GM10847 (cell line): ENCODE results near the gene GAP43.

ENCODE experiments used
- POLR2A ChIP-seq: IDR thresholded peaks from 2 replicates; pipeline ENCODE4 v1.6.1; 2011; ENCODE audit not compliant: insufficient read length; ENCODE audit errors: extremely low read depth

The GAP43 gene

DNA sequence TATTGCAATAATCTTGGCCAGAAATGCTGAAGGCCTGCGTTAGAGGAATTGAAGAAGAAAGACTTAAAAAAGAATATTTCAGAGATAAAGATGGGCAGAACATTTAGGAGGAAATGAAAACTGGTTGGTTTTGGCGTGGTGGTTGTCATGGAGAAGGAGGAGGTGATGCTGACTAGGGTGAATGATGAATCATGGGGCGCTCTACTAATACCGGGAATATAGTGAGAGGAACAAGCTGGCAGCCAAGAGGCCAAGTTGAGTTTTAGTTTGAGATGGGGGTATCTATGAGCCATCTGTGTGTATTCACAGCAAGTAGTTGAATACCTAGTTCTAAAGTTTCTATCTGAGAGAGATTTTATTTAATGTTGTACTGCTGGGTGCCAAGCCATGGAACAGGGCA lies 6.8 kb upstream of the GAP43 start:
- no peak for TF ChIP-seq POLR2A

DNA sequence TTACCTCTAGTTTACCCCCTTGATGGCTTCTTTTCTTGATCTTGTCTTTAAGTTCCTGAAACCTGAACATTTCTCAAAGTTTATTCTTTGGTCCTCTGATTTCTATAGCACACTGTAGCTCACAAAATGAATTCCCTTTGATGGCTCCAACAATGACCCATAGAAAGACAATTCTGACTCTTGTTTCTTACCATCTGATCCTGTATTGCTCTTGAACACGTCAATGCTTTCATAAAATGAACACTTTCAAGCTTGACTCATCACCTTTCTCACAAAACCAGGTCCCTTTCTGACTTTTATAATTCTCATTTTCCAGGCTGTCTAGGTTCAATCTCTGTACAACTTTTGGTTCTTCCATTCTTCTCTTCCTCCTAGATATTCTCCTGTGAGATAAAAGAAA lies 5.7 kb upstream of the GAP43 start:
- TF ChIP-seq POLR2A = no peak

GRCh38 chr3:115624029-115624741 lies 875 bp downstream of the GAP43 start:
- no peak for TF ChIP-seq POLR2A

DNA sequence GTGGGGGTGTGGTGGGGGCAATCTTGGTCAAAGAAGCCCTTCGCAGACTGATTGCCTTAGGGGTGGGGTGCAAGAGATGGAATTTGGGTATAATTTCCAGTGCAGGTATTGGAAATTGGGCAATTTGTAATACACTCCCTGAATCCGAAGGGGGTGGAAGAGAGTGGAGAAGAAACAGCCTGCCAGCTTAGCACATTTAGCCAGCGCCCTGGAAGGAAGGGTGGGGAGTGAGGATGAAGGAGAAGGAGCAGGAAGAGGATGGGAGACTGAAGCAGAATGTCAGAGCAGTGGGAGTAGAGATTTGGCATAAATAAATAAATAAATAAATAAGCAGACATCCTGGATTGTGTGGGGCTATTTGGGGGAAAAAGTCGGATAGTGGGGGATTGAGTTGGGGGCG lies 1.6 kb downstream of the GAP43 start:
- no peak for TF ChIP-seq POLR2A

GRCh38 chr3:115626006-115626409 lies 2.7 kb downstream of the GAP43 start:
- no peak for TF ChIP-seq POLR2A

DNA sequence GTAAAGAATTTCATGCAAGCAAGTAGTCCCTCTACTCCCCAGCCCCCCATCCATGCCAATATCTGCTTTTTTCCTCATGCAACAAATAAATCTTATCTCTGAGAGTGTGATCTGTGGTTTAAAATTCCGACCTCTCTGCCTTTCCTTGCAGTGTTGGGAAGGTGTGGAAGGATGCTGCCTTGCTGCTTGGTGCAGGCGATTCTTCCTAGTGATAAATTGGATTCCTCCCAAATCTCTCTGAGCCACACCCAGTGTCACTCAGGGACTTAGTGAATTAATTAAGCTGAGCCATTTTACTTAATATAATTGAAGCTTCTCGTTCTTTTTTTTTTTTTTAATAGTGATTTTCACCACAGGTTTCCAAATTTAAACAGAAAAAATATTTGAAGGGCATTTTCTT lies 3.4 kb downstream of the GAP43 start:
- TF ChIP-seq POLR2A = no peak

DNA sequence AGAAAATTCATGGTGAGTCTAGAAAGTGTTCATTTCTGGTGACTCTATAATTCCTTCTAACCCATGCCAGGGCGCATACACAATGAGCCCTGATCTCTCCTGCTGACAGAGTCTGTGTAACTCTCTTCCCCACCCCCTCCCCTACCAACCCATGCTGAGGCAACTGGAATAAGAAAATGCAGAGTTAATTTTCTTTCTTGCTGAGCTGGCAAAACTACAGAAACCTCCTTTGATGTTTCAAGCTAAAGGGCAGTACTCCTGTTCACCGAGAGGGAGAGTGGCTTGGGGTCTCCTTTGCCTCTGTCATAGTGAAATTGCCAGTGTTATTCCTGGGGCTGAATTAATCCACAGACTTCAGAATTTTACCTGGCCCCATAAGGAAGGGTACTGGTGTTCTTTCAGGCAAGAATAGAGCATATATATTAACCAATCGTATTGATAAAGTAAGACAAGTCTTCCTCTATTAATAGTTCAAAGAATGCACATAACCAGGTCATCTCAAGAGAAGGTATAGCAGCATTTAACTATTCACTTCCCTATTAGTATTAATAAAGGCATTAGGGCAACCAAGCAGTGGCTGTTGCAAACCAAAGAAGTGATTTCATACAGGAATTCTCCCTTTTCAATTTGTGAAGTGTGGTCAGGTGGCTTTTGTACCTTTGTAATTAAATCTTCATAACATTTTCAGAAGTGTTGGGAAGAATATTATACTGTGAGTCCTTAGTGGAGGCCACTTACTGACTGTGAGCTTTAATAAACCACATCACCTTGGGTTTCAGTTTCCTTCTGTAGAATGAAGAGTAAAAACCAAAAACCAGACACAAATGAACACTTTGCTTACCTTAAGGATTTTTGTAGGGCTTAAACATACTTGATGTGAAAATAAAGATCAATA lies 4.1 kb downstream of the GAP43 start:
- TF ChIP-seq POLR2A = no peak

- TF ChIP-seq POLR2A = no peak
Measured at GRCh38 chr3:115628075-115628412, 4.7 kb downstream of the GAP43 start.

DNA sequence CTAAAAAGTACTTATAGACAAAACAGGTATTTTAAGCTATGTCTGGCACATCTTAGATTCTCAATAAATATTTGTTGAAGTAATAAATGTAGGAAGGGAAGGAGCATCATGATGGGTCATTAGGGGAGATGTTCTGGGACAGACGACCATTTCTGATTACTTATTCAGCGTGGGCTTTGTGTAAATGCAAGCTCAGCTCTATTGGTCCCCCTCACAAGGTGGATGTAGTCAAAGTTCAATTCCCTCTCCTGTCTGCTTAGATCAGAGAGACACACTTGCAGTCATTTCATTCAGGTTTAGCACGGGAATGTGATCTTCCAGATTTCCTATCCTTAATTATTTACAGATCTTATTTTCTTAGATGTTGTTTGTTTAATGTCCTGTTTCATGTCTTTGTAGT lies 7.5 kb downstream of the GAP43 start:
- TF ChIP-seq POLR2A = no peak

- no peak for TF ChIP-seq POLR2A
Measured at GRCh38 chr3:115632026-115632425, 8.7 kb downstream of the GAP43 start.

DNA sequence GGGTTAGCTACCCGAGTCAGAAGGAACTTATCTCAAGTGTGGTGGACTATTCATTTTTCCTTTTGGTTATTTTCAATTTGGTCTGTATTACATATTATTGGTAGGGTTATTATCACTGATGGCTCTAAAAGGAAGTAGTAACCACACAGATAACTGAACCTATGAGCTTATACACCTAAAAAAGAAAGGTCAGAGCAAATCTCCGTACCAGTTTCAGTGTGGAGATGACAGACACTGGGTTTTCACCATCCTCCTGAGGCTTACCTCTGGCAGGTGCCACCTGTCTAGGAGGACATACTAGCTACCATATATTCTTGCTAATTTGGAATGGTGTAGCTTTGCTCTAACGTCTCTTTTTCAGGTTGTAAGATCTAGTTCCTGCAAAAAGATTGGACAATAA lies 10.2 kb downstream of the GAP43 start:
- no peak for TF ChIP-seq POLR2A

GRCh38 chr3:115634052-115634451 lies 10.7 kb downstream of the GAP43 start:
- TF ChIP-seq POLR2A = no peak

- TF ChIP-seq POLR2A = no peak
Measured at GRCh38 chr3:115635406-115635805, 12.1 kb downstream of the GAP43 start.

DNA sequence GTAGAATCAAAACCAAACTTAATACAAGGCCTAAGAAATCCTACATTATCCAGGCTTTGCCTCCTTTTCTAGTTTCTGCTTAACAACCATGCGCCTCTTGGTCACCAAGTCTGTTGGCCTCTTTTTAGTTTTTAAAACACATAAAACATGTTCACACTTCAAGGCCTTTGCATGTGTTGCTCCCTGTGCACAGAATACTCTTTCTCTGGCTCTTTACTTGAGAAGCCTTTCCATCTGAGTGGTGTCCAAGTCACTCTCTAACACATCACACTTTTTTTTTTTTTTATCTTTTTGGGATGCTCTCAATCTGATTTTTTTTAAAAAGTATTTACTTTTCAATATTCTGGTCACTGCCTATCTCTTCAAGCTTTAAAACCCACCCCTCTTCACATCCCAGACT lies 14.9 kb downstream of the GAP43 start:
- TF ChIP-seq POLR2A = no peak

DNA sequence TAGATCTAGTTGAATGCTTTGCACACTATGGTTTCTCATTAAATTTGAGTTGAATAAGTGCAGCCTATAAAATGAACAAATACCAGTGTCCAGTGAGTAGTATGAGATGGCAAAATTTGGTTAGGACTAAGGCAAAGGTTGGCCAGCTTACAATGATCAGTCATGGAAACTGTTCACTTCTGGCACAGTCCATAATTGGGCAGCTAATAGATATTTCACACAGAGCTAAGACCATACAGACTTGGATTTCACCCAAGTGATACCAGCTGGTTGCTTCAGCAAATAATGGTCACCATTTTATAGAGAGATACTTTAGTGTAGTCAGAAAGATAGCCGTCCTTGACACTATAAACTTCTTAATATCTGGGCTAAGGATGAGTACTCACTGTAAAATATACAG lies 15.7 kb downstream of the GAP43 start:
- no peak for TF ChIP-seq POLR2A

- no peak for TF ChIP-seq POLR2A
Measured at GRCh38 chr3:115644391-115644790, 21.1 kb downstream of the GAP43 start.
